Prostate gland (tissue), 2 donors: ENCODE results near the gene FER. TPM values are rescaled to one million over a fixed set of nuclear protein-coding genes. Genes with fewer than 3 reads are reported as not detected.
"Not testable (repeated sequence)": the region's sequence is repeated elsewhere in the genome, so short reads cannot be mapped to it uniquely, and the experiment has no call there.

ENCODE experiments used
- DNase-seq: peaks from one replicate; pipeline ENCODE4 v3.0.0-alpha.2; 2019; ENCODE audit warnings: low spot score
- H3K27ac ChIP-seq, 2 donors: fragments of 200-600 bp; sonication (generic); 2 replicates each; pipeline ENCODE4 v1.5.1; 2017 to 2019
- H3K27me3 ChIP-seq: fragments of 200-600 bp; sonication (generic); replicated peaks from 2 replicates; pipeline ENCODE4 v1.5.1; 2019; ENCODE audit not compliant: insufficient read depth
- H3K36me3 ChIP-seq, 2 donors: fragments of 200-600 bp; sonication (generic); 1 replicate in 1 of 2; 2 replicates in 1 of 2; pipeline versions ENCODE4 v1.5.1 to v1.8.1; 2017 to 2019
- H3K4me1 ChIP-seq: fragments of 200-600 bp; sonication (generic); replicated peaks from 2 replicates; pipeline ENCODE4 v1.5.1; 2019
- H3K4me3 ChIP-seq, 2 donors: fragments of 200-600 bp; sonication (generic); 2 replicates each; pipeline ENCODE4 v1.5.1; 2017 to 2019
- H3K9me3 ChIP-seq: fragments of 200-600 bp; sonication (generic); 2 replicates; pipeline ENCODE4 v1.5.1; 2017
- POLR2A ChIP-seq: fragments of 450-650 bp; IDR thresholded peaks from one replicate; pipeline ENCODE4 v1.6.1; 2016; ENCODE audit warnings: antibody characterized with exemption, mild to moderate bottlenecking
- POLR2AphosphoS5 ChIP-seq: sonication (generic); formaldehyde crosslinking; IDR thresholded peaks from one replicate; pipeline ENCODE4 v1.6.1; 2017; ENCODE audit warnings: antibody characterized with exemption
- WGBS: methylation state at CpG from one replicate; pipeline ENCODE4 v1.1.5; 2018; 5-methylcytosine and 5-hydroxymethylcytosine counted together
- intact Hi-C: fragments of 100-400 bp; cut with DNase I; formaldehyde crosslinking; loops from one replicate; pipeline ENCODE4 v1.14.2; 2022
- total RNA-seq, 2 donors: library from RNA; depleted of rRNA; stranded (reverse); fragments of >200 nt; gene quantifications; one replicate each; pipeline ENCODE4 v1.1.0, GENCODE V29; 2016
- TF ChIP-seq, protein P1 (sequence below), 4 experiments: fragments of 200-600 bp in 2 of 4; fragments of 450-650 bp in 2 of 4; sonication (generic) in 2 of 4; IDR thresholded peaks; 1 replicate in 3 of 4; 2 replicates in 1 of 4; pipeline ENCODE4 v1.5.1; 2016 to 2019; ENCODE audit warnings: antibody characterized with exemption in 4 of 4, mild to moderate bottlenecking in 2 of 4, moderate library complexity in 2 of 4

Gene FER
- total RNA-seq, 2 donors from 2014 or later, result 9.1 to 36.0 TPM

DNA sequence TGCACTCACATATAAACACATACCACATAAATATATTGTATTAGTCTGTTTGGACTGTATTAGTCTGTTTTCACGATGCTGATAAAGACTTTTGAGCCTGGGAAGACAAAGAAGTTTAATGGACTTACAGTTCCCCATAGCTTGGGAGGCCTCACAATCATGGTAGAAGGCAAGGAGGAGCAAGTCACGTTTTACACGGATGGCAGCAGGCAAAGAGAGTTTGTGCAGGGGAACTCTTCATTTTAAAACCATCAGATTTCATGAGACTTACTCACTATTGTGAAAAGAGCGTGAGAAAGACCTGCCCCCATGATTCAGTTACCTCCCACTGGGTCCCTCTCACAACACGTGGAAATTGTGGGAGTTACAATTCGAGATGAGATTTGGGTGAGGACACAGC lies 133.4 kb downstream of the FER start:
- H3K9me3 ChIP-seq, result no peaks in the 10 kb centered on the region
- TF ChIP-seq POLR2AphosphoS5, result no peak
- TF ChIP-seq POLR2A, result no peak
- TF ChIP-seq, protein P1, sequence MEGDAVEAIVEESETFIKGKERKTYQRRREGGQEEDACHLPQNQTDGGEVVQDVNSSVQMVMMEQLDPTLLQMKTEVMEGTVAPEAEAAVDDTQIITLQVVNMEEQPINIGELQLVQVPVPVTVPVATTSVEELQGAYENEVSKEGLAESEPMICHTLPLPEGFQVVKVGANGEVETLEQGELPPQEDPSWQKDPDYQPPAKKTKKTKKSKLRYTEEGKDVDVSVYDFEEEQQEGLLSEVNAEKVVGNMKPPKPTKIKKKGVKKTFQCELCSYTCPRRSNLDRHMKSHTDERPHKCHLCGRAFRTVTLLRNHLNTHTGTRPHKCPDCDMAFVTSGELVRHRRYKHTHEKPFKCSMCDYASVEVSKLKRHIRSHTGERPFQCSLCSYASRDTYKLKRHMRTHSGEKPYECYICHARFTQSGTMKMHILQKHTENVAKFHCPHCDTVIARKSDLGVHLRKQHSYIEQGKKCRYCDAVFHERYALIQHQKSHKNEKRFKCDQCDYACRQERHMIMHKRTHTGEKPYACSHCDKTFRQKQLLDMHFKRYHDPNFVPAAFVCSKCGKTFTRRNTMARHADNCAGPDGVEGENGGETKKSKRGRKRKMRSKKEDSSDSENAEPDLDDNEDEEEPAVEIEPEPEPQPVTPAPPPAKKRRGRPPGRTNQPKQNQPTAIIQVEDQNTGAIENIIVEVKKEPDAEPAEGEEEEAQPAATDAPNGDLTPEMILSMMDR (IDR thresholded peaks at IDR 0.05), result no peak
- 96% methylated on average over 6 of the region's 6 CpGs for WGBS
- no peak overlapping the region for H3K27ac ChIP-seq
- intact Hi-C loops, result no loop called here
- no peak for DNase-seq
- H3K36me3 ChIP-seq, result no peaks in the 10 kb centered on the region
- H3K4me3 ChIP-seq, result no peak overlapping the region
- no peaks in the 10 kb centered on the region for H3K27me3 ChIP-seq
- no peaks in the 10 kb centered on the region for H3K4me1 ChIP-seq

DNA sequence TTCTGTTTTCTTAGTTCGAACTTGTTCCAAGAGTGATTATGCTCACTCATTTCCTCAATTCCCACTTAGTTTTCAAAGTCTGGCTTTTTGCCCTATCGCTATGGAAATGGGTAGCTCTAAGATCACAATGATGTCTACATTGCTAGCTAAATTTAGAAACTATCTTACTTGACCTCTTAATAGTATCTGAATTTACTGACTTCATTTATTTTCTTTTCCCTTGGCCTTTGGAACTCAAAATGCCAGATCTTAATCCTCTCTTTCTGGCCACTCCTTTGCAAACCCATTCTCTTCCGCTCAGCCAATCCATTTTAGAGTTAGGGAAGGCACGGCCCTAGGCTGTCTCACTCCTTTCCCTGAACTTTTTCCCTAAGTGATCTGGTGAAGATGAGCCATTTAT lies 137.0 kb downstream of the FER start:
- TF ChIP-seq POLR2A (no peak), POLR2AphosphoS5 (no peak)
- TF ChIP-seq, protein P1 (IDR thresholded peaks at IDR 0.05), result no peak

DNA sequence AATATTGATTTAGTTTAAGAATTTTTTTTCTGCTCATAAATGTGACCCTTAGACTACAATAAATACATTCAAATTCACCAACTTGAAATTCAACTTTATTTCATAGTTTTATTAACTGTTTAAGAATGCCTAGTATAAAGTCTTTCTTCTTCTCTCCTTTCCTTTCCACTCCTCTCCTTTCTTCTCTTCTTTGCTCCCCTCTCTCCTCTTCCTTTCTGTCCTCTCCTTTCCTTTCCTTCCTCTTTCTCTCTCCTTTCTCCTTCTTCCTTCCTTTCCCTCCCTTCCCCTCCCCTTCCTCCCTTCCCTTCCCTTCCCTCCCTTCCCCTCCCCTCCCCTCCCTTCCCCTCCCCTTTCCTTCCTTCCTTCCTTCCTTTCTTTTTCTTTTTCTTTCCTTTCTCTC lies 150.6 kb downstream of the FER start:
- Histone ChIP-seq H3K27me3 (no peaks in the 10 kb centered on the region), H3K4me1 (no peaks in the 10 kb centered on the region), H3K4me3 (no peak overlapping the region), H3K36me3 (no peaks in the 10 kb centered on the region), H3K27ac (no peak overlapping the region), H3K9me3 (no peaks in the 10 kb centered on the region)
- intact Hi-C loops, result no loop called here
- no peak for TF ChIP-seq POLR2AphosphoS5
- TF ChIP-seq, protein P1 (IDR thresholded peaks at IDR 0.05), result no peak
- no peak for TF ChIP-seq POLR2A
- no peak for DNase-seq

More for the DNA sequence above, 137.0 kb downstream of the FER start:
- intact Hi-C loops, result no loop called here
- Histone ChIP-seq H3K4me3 (no peak overlapping the region), H3K36me3 (no peaks in the 10 kb centered on the region), H3K27me3 (no peaks in the 10 kb centered on the region), H3K4me1 (no peaks in the 10 kb centered on the region), H3K9me3 (no peaks in the 10 kb centered on the region), H3K27ac (no peak overlapping the region)
- WGBS, result 83% methylated on average over 4 of the region's 4 CpGs
- DNase-seq, result no peak

DNA sequence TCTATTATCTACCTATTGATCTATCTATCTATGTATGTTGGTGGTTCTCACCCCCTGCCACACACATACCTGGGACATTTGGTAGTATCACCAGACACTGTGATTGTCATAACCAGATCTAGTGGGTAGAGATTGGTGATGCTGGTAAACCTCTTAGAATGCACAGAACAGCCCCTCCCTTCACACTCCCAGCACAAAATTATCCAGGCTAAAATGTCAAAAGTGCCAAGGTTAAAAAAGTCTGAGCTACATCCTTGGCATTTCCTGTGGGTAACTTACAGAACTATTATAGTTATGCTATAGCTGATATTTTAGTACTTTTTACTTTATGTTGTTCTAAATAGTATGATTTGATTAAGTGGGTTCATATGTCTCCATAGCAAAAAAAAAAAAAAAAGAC lies 151.0 kb downstream of the FER start:
- H3K27ac ChIP-seq, result no peak overlapping the region
- no peaks in the 10 kb centered on the region for H3K4me1 ChIP-seq
- DNase-seq, result no peak
- intact Hi-C loops, result no loop called here
- no peaks in the 10 kb centered on the region for H3K27me3 ChIP-seq
- H3K9me3 ChIP-seq, result no peaks in the 10 kb centered on the region
- no peak overlapping the region for H3K4me3 ChIP-seq
- TF ChIP-seq POLR2AphosphoS5, result no peak
- TF ChIP-seq, protein P1 (IDR thresholded peaks at IDR 0.05), result no peak
- TF ChIP-seq POLR2A, result no peak
- no peaks in the 10 kb centered on the region for H3K36me3 ChIP-seq

DNA sequence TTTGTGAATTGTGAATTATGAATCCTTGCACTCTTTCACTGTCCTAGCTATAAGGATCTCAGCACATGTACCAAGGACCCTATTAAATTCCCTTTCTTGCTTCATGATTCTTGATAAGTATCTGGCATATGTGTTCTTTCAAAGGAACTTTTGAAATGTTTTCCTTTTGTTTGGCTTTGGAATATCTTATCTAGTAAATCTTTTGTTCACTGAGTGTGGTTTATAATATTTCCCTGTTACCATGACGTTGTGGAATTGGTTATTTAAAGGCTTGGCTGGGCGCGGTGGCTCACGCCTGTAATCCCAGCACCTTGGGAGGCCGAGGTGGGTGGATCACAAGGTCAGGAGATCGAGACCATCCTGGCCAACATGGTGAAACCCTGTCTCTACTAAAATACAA lies 151.5 kb downstream of the FER start:
- DNase-seq, H3K4me1 ChIP-seq, H3K9me3 ChIP-seq, H3K27ac ChIP-seq, H3K27me3 ChIP-seq, H3K36me3 ChIP-seq, H3K4me3 ChIP-seq, intact Hi-C loops: not testable (repeated sequence)
- WGBS, result 60% methylated on average over 6 of the region's 6 CpGs

DNA sequence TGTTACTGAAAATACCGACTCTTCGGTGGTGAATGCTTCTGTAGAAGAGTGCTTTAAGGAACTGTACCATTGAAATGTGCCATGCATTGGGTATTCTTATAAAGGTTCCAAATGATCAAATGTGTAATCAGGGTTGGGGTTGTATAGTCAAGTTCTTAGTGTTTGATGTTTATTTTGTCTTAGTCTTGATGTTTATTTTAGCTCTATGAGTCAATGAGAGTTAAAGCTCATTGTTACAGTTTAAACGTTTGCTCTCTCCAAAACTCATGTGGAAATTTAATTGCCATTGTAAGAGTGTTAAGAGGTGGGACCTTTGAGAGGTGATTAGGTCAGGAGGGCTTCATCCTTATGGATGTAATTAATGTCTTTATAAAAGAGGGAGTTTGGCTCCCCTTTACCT lies 153.0 kb downstream of the FER start:
- WGBS, result 79% methylated on average over 3 of the region's 3 CpGs
- DNase-seq, result no peak

More for the DNA sequence above, 153.0 kb downstream of the FER start:
- Histone ChIP-seq H3K27ac (no peak overlapping the region), H3K36me3 (no peaks in the 10 kb centered on the region), H3K9me3 (no peaks in the 10 kb centered on the region), H3K4me1 (no peaks in the 10 kb centered on the region), H3K27me3 (no peaks in the 10 kb centered on the region), H3K4me3 (no peak overlapping the region)
- TF ChIP-seq POLR2A (no peak), POLR2AphosphoS5 (no peak)
- TF ChIP-seq, protein P1 (IDR thresholded peaks at IDR 0.05), result no peak
- intact Hi-C loops, result no loop called here
